ENCODE measurements around the gene SVOPL. TPM values are rescaled to one million over a fixed set of nuclear protein-coding genes. Genes with fewer than 3 reads are reported as not detected.

The SVOPL gene
- total and polyA plus RNA-seq, 9 of the 15 experiments (the other 6 are each of a cell fraction or from before 2014, with no cell fraction given) = 0.13 to 0.42 (median 0.20) TPM; not detected in 6

DNA sequence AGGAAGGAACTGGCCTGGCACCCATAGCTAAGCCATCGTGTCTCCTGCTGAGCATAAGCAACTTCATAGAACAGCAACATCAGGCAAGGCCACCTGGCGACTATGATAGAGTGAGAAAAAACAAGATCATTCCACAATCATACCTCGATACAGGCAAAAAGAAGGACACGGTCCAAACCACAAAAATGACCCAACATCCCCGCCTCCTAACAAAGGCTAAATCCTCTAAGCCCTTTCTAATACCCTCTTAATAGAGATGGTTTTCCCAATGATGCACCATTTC, 40.2 kb upstream of the SVOPL start:
- H4K20me1 ChIP-seq (replicated peaks; ENCODE audit: control insufficient read depth, insufficient read depth, low read length) = no peaks in the 10 kb centered on the region
- CTCF ChIA-PET (ENCODE audit: low intra/inter-chr PET ratio) = no interaction called here
- no peak overlapping the region for H3K27ac ChIP-seq (ENCODE audit: extremely low read depth, low read depth, low read length)
- intact Hi-C loops (cut with micrococcal nuclease) = no loop called here
- DNase-seq (ENCODE audit: extremely low read depth in 1 of 4, low spot score in 3 of 4) (no peak), ATAC-seq (no peak), FAIRE-seq (no peak)
- H3K27me3 ChIP-seq (ENCODE audit: control insufficient read depth in 2 of 2, insufficient read depth in 2 of 2, low read length in 2 of 2) = peaks cover 0 to 12% of the 10 kb centered on the region in 2 experiments; a peak in 2 of 5 replicates
- H3K4me2 ChIP-seq (ENCODE audit: insufficient read depth, low read length) = no peak overlapping the region
- no peaks in the 10 kb centered on the region for H3K9me1 ChIP-seq (ENCODE audit: control insufficient read depth, insufficient read depth, low read length)
- POLR2A ChIA-PET = no interaction called here
- H2AFZ ChIP-seq (ENCODE audit: low read depth, low read length) = no peak overlapping the region
- in situ Hi-C loops (cut with MboI) = no loop called here
- no peak for TF ChIP-seq EP300 (IDR thresholded peaks at IDR 0.05; ENCODE audit: low read length)
- 0 out of 2 replicates have a peak, but pooled peaks cover 3% of the 10 kb centered on the region for H3K9me3 ChIP-seq (replicated peaks; ENCODE audit: control insufficient read depth, insufficient read depth, low read depth, low read length)
- H3K36me3 ChIP-seq (ENCODE audit: control insufficient read depth, insufficient read depth, low read length) = no peaks in the 10 kb centered on the region
- BruUV-seq (replicated peaks) = no TSS peak
- H3K4me1 ChIP-seq (replicated peaks in 1 of 2; ENCODE audit: control insufficient read depth in 2 of 2, insufficient read depth in 2 of 2, low read length in 2 of 2) = no peaks in the 10 kb centered on the region
- H3K9ac ChIP-seq (ENCODE audit: insufficient read depth in 1 of 2, low read depth in 2 of 2, low read length in 2 of 2) = no peak overlapping the region
- 2% methylated on average over 5 of the region's 5 CpGs for WGBS (ENCODE audit: insufficient coverage, low coverage, missing lambda C conversion rate)
- H3K4me3 ChIP-seq = no peak overlapping the region
- no peaks in the 10 kb centered on the region for H3K79me2 ChIP-seq (ENCODE audit: control insufficient read depth, insufficient read depth, low read length)

DNA sequence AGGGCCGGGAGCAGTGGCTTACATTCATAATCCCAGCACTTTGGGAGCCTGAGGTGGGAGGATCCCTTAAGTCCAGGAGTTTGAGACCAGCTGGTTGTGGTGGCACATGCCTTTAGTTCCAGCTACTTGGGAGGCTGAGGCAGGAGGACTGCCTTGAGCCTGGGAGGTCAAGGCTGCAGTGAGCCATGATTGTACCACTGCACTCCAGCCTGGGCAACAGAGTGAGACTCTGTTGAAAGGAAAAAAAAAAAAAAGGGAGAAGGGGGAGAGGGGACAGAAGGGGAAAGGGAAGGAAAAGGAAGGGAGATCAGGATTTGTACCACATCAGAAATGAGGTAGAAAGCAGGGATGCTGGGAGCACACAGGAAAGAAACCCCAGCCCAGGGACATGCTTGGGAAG, 38.7 kb upstream of the SVOPL start:
- Histone ChIP-seq H3K4me3 (no peak overlapping the region), H3K9me1 (ENCODE audit: control insufficient read depth, insufficient read depth, low read length) (no peaks in the 10 kb centered on the region), H4K20me1 (replicated peaks; ENCODE audit: control insufficient read depth, insufficient read depth, low read length) (no peaks in the 10 kb centered on the region), H3K9ac (ENCODE audit: insufficient read depth in 1 of 2, low read depth in 2 of 2, low read length in 2 of 2) (no peak overlapping the region), H3K36me3 (ENCODE audit: control insufficient read depth, insufficient read depth, low read length) (no peaks in the 10 kb centered on the region), H3K4me1 (replicated peaks in 1 of 2; ENCODE audit: control insufficient read depth in 2 of 2, insufficient read depth in 2 of 2, low read length in 2 of 2) (no peaks in the 10 kb centered on the region), H3K79me2 (ENCODE audit: control insufficient read depth, insufficient read depth, low read length) (no peaks in the 10 kb centered on the region), H2AFZ (ENCODE audit: low read depth, low read length) (no peak overlapping the region), H3K9me3 (replicated peaks; ENCODE audit: control insufficient read depth, insufficient read depth, low read depth, low read length) (0 out of 2 replicates have a peak, but pooled peaks cover 3% of the 10 kb centered on the region), H3K4me2 (ENCODE audit: insufficient read depth, low read length) (no peak overlapping the region), H3K27me3 (ENCODE audit: control insufficient read depth in 2 of 2, insufficient read depth in 2 of 2, low read length in 2 of 2) (peaks cover under 1 to 17% of the 10 kb centered on the region in 2 experiments; a peak in 3 of 5 replicates), H3K27ac (ENCODE audit: extremely low read depth, low read depth, low read length) (no peak overlapping the region)
- ATAC-seq (no peak), DNase-seq (ENCODE audit: extremely low read depth in 1 of 4, low spot score in 3 of 4) (no peak), FAIRE-seq (no peak)
- ChIA-PET POLR2A (no interaction called here), CTCF (ENCODE audit: low intra/inter-chr PET ratio) (interaction anchor here (0.5 to 3.0 kb wide), 6 partner anchors 24 to 1134 kb away, joined by 3 to 36 read pairs (median 6); no protein-coding TSS in a partner anchor)
- in situ Hi-C loops (cut with MboI) (loop anchor here (5.0 kb wide), 2 partner anchors 563 to 833 kb away; no protein-coding TSS in a partner anchor), intact Hi-C loops (cut with micrococcal nuclease) (loop anchor here (2.0 to 5.0 kb wide), 5 partner anchors 93 to 1137 kb away; partner anchors contain the start of gene CREB3L2)
- no TSS peak for BruUV-seq (replicated peaks)
- 4% methylated on average over 1 of the region's 1 CpG for WGBS (ENCODE audit: insufficient coverage, low coverage, missing lambda C conversion rate)
- TF ChIP-seq ZNF347 (CRISPR knock-in tag; IDR thresholded peaks at IDR 0.05; ENCODE audit: low read depth) (no peak), HINFP (tag; conservative IDR thresholded peaks at IDR 0.05; ENCODE audit: low read depth) (no peak), PKNOX1 (IDR thresholded peaks at IDR 0.05) (no peak), BMI1 (IDR thresholded peaks at IDR 0.05; ENCODE audit: low read length) (no peak), ZNF695 (CRISPR knock-in tag; IDR thresholded peaks at IDR 0.05) (no peak), ZNF143 (CRISPR knock-in tag; IDR thresholded peaks at IDR 0.05) (no peak), POLR2AphosphoS5 (IDR thresholded peaks at IDR 0.05; ENCODE audit: control insufficient read depth, insufficient read depth, low read depth, low read length) (no peak), FOXP1 (CRISPR knock-in tag; IDR thresholded peaks at IDR 0.05) (no peak), TEAD4 (IDR thresholded peaks at IDR 0.05; ENCODE audit: low read length) (no peak), TEAD4 (CRISPR knock-in tag; IDR thresholded peaks at IDR 0.05; ENCODE audit: borderline replicate concordance) (no peak), ZBTB5 (IDR thresholded peaks at IDR 0.05) (no peak), NR3C1 (CRISPR knock-in tag; IDR thresholded peaks at IDR 0.05) (no peak)

Measured in K562 (cell line).